ENCODE results near the gene RELL2. TPM values are rescaled to one million over a fixed set of nuclear protein-coding genes. Genes with fewer than 3 reads are reported as not detected.

RELL2 gene
- total and polyA plus RNA-seq, 4 donors, result 1.2 to 6.9 (median 6.2) TPM

DNA sequence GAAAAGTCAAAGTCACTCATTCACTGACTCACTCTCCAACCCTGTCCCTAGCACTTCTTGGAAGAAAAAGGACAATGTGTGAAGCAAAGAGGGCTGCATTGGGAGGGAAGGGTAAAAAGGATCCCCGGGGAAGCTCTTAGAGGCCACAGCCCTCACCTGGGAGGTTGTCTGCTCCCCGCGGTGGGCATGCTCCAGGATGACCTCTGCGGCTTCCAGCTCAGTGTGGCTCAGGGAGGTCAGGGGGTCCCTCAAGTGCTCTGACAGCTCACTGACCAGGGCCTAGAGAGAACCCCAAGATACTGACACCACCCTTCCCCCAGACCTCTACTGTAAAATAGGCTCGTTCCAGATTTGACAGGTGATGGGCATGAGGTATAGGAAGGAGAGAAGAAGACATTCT lies 10.4 kb downstream of the RELL2 start:
- TF ChIP-seq, protein P1, sequence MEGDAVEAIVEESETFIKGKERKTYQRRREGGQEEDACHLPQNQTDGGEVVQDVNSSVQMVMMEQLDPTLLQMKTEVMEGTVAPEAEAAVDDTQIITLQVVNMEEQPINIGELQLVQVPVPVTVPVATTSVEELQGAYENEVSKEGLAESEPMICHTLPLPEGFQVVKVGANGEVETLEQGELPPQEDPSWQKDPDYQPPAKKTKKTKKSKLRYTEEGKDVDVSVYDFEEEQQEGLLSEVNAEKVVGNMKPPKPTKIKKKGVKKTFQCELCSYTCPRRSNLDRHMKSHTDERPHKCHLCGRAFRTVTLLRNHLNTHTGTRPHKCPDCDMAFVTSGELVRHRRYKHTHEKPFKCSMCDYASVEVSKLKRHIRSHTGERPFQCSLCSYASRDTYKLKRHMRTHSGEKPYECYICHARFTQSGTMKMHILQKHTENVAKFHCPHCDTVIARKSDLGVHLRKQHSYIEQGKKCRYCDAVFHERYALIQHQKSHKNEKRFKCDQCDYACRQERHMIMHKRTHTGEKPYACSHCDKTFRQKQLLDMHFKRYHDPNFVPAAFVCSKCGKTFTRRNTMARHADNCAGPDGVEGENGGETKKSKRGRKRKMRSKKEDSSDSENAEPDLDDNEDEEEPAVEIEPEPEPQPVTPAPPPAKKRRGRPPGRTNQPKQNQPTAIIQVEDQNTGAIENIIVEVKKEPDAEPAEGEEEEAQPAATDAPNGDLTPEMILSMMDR (IDR thresholded peaks at IDR 0.05; ENCODE audit: control extremely low read depth, extremely low read depth), result no peak
- H3K36me3 ChIP-seq (ENCODE audit: control insufficient read depth in 4 of 4, insufficient read depth in 4 of 4, low read length in 4 of 4), result peaks cover 0 to 14% (median 9%) of the 10 kb centered on the region in 4 donors
- 87 to 97% methylated on average over 5 of the region's 5 CpGs for WGBS, 2 donors

GRCh38 chr5:141647851-141648250 lies 11.1 kb downstream of the RELL2 start:
- no peak overlapping the region for H3K27ac ChIP-seq (ENCODE audit: low read depth in 1 of 2, low read length in 1 of 2)
- H3K4me1 ChIP-seq (ENCODE audit: control insufficient read depth in 5 of 5, insufficient read depth in 5 of 5, low read length in 5 of 5), result peaks cover 0 to 13% (median 0%) of the 10 kb centered on the region in 5 donors
- no peaks in the 10 kb centered on the region for H3K27me3 ChIP-seq (ENCODE audit: control insufficient read depth in 3 of 3, insufficient read depth in 3 of 3, low read length in 2 of 3)
- no peak overlapping the region for H3K9ac ChIP-seq (ENCODE audit: insufficient read depth in 1 of 2, low read length in 2 of 2)
- H3K36me3 ChIP-seq (ENCODE audit: control insufficient read depth in 4 of 4, insufficient read depth in 4 of 4, low read length in 4 of 4), result peaks cover 0 to 13% (median 10%) of the 10 kb centered on the region in 4 donors
- DNase-seq (no peak), ATAC-seq (ENCODE audit: insufficient read depth, low FRiP score) (no peak)
- no peak overlapping the region for H3K4me3 ChIP-seq
- 90 to 95% methylated on average over 3 of the region's 3 CpGs for WGBS, 2 donors
- TF ChIP-seq, protein P1 (IDR thresholded peaks at IDR 0.05; ENCODE audit: control extremely low read depth, extremely low read depth), result no peak
- H3K9me3 ChIP-seq (ENCODE audit: control insufficient read depth in 4 of 4, insufficient read depth in 3 of 4, low read length in 3 of 4), result no peaks in the 10 kb centered on the region

More for the DNA sequence above, 10.4 kb downstream of the RELL2 start:
- ATAC-seq (ENCODE audit: insufficient read depth, low FRiP score) (no peak), DNase-seq (no peak)
- H3K9me3 ChIP-seq (ENCODE audit: control insufficient read depth in 4 of 4, insufficient read depth in 3 of 4, low read length in 3 of 4), result no peaks in the 10 kb centered on the region
- no peak overlapping the region for H3K27ac ChIP-seq (ENCODE audit: low read depth in 1 of 2, low read length in 1 of 2)
- no peak overlapping the region for H3K9ac ChIP-seq (ENCODE audit: insufficient read depth in 1 of 2, low read length in 2 of 2)
- peaks cover 0 to 13% (median 0%) of the 10 kb centered on the region in 5 donors for H3K4me1 ChIP-seq (ENCODE audit: control insufficient read depth in 5 of 5, insufficient read depth in 5 of 5, low read length in 5 of 5)
- H3K4me3 ChIP-seq, result no peak overlapping the region
- no peaks in the 10 kb centered on the region for H3K27me3 ChIP-seq (ENCODE audit: control insufficient read depth in 3 of 3, insufficient read depth in 3 of 3, low read length in 2 of 3)

DNA sequence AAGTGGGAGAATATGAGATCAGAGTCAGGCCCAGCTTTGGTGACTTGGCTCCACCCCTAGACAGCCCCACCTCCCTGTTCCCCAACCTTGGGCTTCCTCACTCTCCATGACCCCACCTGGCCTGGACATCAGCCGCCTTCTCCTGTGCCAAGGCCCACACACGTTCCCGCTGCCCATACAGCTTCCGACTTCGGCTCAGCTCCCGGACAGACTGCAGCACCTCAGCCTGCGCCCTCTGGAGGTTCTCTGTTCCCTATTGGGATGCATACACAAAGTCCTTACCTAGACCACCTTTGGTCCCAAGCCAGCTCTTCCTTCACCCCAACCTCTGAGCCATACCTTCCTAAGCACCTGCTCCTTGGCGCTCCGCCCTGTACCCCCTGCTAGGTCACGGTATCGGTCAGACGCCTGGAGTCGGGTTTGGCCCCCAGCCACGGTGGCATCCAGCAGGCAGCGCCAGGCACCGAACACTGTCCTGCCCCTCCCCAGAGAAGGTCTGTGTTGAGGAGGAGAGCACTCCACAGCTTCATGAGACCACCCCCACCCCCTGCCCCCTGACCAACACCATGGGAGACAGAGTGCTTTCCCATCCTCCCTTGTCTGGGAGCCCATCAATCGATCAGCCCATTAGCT lies 12.4 kb downstream of the RELL2 start:
- ATAC-seq (ENCODE audit: insufficient read depth, low FRiP score) (no peak), DNase-seq (no peak)
- Histone ChIP-seq H3K27ac (ENCODE audit: low read depth in 1 of 2, low read length in 1 of 2) (no peak overlapping the region), H3K9ac (ENCODE audit: insufficient read depth in 1 of 2, low read length in 2 of 2) (no peak overlapping the region), H3K9me3 (ENCODE audit: control insufficient read depth in 4 of 4, insufficient read depth in 3 of 4, low read length in 3 of 4) (no peaks in the 10 kb centered on the region), H3K4me3 (no peak overlapping the region), H3K27me3 (ENCODE audit: control insufficient read depth in 3 of 3, insufficient read depth in 3 of 3, low read length in 2 of 3) (no peaks in the 10 kb centered on the region), H3K4me1 (ENCODE audit: control insufficient read depth in 5 of 5, insufficient read depth in 5 of 5, low read length in 5 of 5) (peaks cover 0 to 13% (median 0%) of the 10 kb centered on the region in 5 donors), H3K36me3 (ENCODE audit: control insufficient read depth in 4 of 4, insufficient read depth in 4 of 4, low read length in 4 of 4) (peaks cover 4 to 16% (median 11%) of the 10 kb centered on the region in 4 donors)
- TF ChIP-seq, protein P1 (IDR thresholded peaks at IDR 0.05; ENCODE audit: control extremely low read depth, extremely low read depth), result no peak
- 94 to 98% methylated on average over 17 of the region's 17 CpGs for WGBS, 2 donors

GRCh38 chr5:141649972-141650371 lies 13.2 kb downstream of the RELL2 start:
- no peak for ATAC-seq (ENCODE audit: insufficient read depth, low FRiP score)
- TF ChIP-seq, protein P1 (IDR thresholded peaks at IDR 0.05; ENCODE audit: control extremely low read depth, extremely low read depth), result no peak
- H3K9me3 ChIP-seq (ENCODE audit: control insufficient read depth in 4 of 4, insufficient read depth in 3 of 4, low read length in 3 of 4), result no peaks in the 10 kb centered on the region
- no peak overlapping the region for H3K27ac ChIP-seq (ENCODE audit: low read depth in 1 of 2, low read length in 1 of 2)
- peaks cover 0 to 13% (median 0%) of the 10 kb centered on the region in 5 donors for H3K4me1 ChIP-seq (ENCODE audit: control insufficient read depth in 5 of 5, insufficient read depth in 5 of 5, low read length in 5 of 5)
- DNase-seq, result no peak
- no peaks in the 10 kb centered on the region for H3K27me3 ChIP-seq (ENCODE audit: control insufficient read depth in 3 of 3, insufficient read depth in 3 of 3, low read length in 2 of 3)
- H3K36me3 ChIP-seq (ENCODE audit: control insufficient read depth in 4 of 4, insufficient read depth in 4 of 4, low read length in 4 of 4), result peaks cover 4 to 15% (median 11%) of the 10 kb centered on the region in 4 donors
- H3K4me3 ChIP-seq, result no peak overlapping the region
- no peak overlapping the region for H3K9ac ChIP-seq (ENCODE audit: insufficient read depth in 1 of 2, low read length in 2 of 2)

All from lung (tissue), 12 donors.